NCI-H748 (cell line): ENCODE results near the gene TTR.

Experiments
- DNase-seq: peaks from one replicate; lab custom pipeline; 2025; ENCODE audit not compliant: unreplicated experiment; lab: John Stamatoyannopoulos, UW

Gene TTR

GRCh38 chr18:31578126-31578525 is 13.6 kb upstream of the TTR start:
- no peak for DNase-seq

GRCh38 chr18:31579375-31579774 is 12.3 kb upstream of the TTR start:
- no peak for DNase-seq

DNA sequence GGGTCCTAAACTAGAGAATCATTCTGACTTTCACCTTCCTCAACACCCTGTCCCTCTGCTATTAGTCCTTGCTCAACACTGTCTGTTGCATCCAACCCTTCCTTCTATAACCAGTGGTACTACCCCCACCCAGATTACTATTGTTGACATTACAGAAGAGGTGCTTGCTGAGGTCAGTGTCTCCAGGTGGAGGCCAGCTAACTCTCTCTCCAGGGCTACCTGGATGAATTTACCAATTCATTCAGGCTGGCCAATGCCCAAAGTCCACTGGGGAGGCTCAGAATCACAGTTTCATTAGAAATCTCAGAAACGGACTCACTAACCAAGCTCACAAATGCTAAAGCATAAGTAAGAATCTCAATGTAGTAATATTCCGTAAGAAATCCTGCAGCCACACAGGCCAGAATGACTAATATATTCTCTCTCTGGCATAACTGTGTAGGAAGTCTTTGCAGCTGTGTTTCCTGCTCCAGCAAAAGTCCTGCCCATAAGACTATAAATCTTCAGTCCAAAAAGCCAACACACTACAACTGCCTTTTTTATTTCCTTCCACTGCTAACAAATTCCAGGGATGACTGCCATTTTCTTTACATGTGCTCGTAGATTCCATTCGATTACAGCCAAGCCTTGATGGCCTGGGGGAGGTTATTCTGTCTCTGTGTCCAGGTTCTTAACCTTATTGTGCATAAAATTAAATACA is 10.0 kb upstream of the TTR start:
- DNase-seq: no peak

GRCh38 chr18:31583185-31583854 is 8.4 kb upstream of the TTR start:
- no peak for DNase-seq

GRCh38 chr18:31585991-31586390 is 5.7 kb upstream of the TTR start:
- no peak for DNase-seq

DNA sequence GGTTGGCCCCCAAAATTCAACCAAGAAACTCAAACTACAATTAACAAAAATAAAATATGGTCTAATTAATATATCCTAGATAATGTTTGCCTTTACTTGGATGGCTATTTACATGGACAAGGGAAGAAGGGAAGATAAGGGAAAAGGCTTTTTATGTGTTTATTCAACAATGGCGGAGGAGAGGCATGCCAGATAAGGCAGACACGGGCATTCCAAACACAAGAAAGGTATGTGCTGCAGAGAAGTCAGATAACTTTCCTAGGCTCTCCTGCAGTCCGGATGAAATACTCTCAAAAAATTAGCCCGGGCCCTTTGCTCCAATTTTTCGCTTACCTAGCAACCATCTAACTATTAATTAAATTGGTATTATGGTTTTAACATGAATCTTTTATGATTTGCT is 5.1 kb upstream of the TTR start:
- no peak for DNase-seq

GRCh38 chr18:31587529-31587928 is 4.1 kb upstream of the TTR start:
- no peak for DNase-seq

DNA sequence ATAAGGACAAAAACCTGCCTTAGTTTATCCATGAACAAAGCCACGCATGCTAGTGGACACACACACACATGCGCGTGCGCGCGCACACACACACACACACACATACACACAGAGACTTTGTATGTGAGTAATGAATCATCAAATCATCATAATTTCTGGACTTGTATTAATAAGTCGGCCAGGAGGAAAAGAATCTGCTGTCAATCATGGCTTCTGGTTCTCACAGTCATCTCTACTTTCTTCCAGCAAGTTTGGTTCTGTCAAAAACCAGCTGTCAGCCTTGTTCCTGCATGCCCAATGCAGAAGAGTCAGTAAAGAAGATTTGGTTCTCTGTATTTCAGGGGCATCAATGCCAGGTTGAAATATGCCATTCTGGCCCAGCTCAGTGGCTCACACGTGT is 1.1 kb upstream of the TTR start:
- no peak for DNase-seq

GRCh38 chr18:31591113-31591512 is 564 bp upstream of the TTR start:
- no peak for DNase-seq

GRCh38 chr18:31592506-31593157 is 955 bp downstream of the TTR start:
- DNase-seq: no peak

- no peak for DNase-seq
These were observed 3.6 kb downstream of the TTR start for GRCh38 chr18:31595121-31595771.

DNA sequence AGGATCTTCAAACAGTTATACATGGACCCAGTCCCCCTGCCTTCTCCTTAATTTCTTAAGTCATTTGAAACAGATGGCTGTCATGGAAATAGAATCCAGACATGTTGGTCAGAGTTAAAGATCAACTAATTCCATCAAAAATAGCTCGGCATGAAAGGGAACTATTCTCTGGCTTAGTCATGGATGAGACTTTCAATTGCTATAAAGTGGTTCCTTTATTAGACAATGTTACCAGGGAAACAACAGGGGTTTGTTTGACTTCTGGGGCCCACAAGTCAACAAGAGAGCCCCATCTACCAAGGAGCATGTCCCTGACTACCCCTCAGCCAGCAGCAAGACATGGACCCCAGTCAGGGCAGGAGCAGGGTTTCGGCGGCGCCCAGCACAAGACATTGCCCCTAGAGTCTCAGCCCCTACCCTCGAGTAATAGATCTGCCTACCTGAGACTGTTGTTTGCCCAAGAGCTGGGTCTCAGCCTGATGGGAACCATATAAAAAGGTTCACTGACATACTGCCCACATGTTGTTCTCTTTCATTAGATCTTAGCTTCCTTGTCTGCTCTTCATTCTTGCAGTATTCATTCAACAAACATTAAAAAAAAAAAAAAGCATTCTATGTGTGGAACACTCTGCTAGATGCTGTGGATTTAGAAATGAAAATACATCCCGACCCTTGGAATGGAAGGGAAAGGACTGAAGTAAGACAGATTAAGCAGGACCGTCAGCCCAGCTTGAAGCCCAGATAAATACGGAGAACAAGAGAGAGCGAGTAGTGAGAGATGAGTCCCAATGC is 4.6 kb downstream of the TTR start:
- DNase-seq: no peak

- DNase-seq: no peak
These were observed 6.5 kb downstream of the TTR start for GRCh38 chr18:31598021-31598805.

- no peak for DNase-seq
These were observed 11.6 kb downstream of the TTR start for GRCh38 chr18:31603315-31603714.

GRCh38 chr18:31606265-31606664 is 14.6 kb downstream of the TTR start:
- DNase-seq: no peak

DNA sequence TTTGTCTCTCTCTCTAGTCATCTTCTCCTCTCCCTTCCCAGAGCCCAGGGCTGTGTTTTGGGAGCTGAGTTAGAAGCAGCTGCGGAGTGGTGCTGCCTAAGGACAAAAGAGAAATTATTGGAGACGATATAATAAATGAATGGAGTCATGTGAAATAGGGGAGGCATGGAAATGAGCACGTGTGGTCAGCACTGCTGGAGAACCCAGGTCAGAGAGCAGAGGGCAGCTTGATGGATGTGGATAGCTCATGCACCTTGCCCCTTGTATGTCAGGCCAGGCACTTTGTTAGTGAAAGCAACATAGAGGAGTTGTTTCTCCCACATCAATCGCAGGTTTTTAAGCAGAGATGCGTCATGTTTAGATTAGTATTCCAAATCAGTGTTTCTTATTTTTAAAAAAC is 15.7 kb downstream of the TTR start:
- no peak for DNase-seq

- no peak for DNase-seq
These were observed 18.2 kb downstream of the TTR start for GRCh38 chr18:31609886-31610285.

DNA sequence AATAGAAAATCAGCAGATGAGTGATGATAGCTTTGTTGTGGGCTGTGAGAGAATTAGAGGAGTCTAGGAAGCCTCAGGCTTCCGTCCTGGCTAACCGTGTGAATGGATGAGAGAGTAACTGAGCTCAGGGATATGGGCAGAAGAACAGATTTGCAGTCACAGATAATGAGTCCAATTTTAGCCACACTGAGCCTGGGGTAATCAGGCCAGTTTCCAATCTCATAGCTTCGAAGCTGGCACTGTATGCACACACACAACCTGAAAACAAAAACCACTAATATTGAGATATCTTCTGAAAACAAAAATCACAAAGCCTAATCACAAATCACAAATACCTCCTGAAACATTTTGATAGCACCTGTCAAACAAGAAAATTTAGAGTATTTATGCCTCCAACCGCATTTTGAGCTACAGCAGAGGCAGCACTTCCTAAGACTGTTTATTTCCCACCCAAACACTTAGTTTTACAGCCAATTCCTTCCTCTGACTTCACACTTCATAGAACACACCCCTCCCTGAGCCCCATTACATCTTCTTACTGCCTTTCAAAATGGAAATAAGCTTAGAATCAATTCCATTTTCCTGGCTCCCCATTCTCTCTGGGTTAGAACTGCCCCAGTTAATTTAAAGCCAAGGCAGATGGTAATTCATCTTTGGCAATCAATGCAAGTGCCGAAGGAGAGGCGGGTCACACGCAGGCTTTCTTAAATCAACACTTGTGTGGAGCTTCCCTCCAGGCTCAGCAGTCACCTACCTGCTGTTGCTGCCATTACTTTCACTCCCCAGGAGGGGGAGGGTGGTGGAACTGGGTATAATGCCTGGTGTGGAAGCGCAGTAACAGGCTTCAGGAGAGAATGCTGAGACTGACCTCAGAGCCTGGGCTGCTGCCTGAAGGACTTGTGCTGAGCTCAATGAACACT is 18.9 kb downstream of the TTR start:
- peak; percentile 42 for DNase-seq

GRCh38 chr18:31611511-31611910 is 19.8 kb downstream of the TTR start:
- no peak for DNase-seq
